HG03060 (cell line): Measurements from ENCODE around the gene SLC38A10.

Experiments used
- ATAC-seq: cut with Tn5 transposase; IDR thresholded peaks from one replicate; pipeline ENCODE4 v1.9.1; 2021; ENCODE audit warnings: low read depth, moderate number of reproducible peaks; ENCODE audit not compliant: unreplicated experiment

Gene SLC38A10

GRCh38 chr17:81260171-81260570 is 34.9 kb downstream of the SLC38A10 start:
- ATAC-seq = no peak

- no peak for ATAC-seq
Observed at GRCh38 chr17:81259058-81259605, 36.0 kb downstream of the SLC38A10 start.

GRCh38 chr17:81258292-81258691 is 36.8 kb downstream of the SLC38A10 start:
- no peak for ATAC-seq

- no peak for ATAC-seq
Observed at GRCh38 chr17:81257533-81257932, 37.6 kb downstream of the SLC38A10 start.

- no peak for ATAC-seq
Observed at GRCh38 chr17:81256616-81257015, 38.5 kb downstream of the SLC38A10 start.

GRCh38 chr17:81254955-81255717 is 40.0 kb downstream of the SLC38A10 start:
- ATAC-seq = no peak

GRCh38 chr17:81253358-81254131 is 41.6 kb downstream of the SLC38A10 start:
- no peak for ATAC-seq

- ATAC-seq = no peak
Observed at GRCh38 chr17:81252987-81253329, 42.1 kb downstream of the SLC38A10 start.

GRCh38 chr17:81252326-81252986 is 42.7 kb downstream of the SLC38A10 start:
- ATAC-seq = no peak

GRCh38 chr17:81251709-81252301 is 43.3 kb downstream of the SLC38A10 start:
- ATAC-seq = no peak

GRCh38 chr17:81251094-81251708 is 43.9 kb downstream of the SLC38A10 start:
- no peak for ATAC-seq

GRCh38 chr17:81250286-81251093 is 44.6 kb downstream of the SLC38A10 start:
- no peak for ATAC-seq

GRCh38 chr17:81249223-81250040 is 45.7 kb downstream of the SLC38A10 start:
- ATAC-seq = no peak

GRCh38 chr17:81248649-81249048 is 46.5 kb downstream of the SLC38A10 start:
- no peak for ATAC-seq

- ATAC-seq = no peak
Observed at GRCh38 chr17:81247339-81247990, 47.6 kb downstream of the SLC38A10 start.

GRCh38 chr17:81246679-81247338 is 48.3 kb downstream of the SLC38A10 start:
- ATAC-seq = no peak

- no peak for ATAC-seq
Observed at GRCh38 chr17:81246343-81246670, 48.8 kb downstream of the SLC38A10 start.
